ENCODE results near the gene FBXO30.

DNA sequence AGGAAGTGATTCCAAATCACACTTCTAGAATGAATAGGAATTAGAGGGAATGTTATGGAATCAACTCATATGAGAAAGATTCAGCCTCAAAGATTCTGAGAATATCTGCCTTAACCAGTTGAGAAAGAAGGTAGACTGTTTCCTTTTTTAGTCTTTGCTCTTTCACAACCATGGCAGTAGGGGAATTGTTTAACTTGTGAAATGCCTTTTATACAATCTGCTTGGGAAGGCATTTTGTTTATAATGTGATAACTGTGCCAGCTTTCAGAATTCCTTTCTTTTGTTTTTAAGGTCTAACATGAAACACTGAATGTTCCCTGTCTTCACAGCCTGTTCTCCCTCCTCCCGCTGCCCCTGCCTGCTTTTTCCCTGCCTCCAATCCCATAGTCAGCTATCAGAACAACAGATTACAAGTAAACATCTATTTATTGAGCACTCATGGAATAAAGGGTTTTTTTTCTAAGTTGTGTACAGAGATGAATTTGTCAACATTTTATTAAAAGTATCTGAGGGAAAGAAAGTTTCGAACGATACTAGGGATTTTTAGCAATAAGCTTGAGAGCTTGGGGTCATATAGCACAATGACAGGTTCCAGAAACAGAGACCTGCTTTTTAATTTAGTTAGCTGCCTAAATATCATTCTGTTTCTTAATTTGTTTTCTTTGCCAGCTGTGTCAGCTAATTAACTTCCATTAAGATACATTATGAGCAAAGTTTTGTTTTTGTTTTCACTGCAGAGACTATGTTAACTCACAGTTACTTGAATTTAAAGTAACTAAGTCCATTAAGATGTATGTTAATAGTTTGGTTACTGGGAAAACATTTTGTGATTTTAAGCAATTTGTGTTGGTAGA, 28.3 kb upstream of the FBXO30 start:
- TF ChIP-seq AFF4 (CRISPR knock-in tag; IDR thresholded peaks at IDR 0.05): no peak
- no peak for TF ChIP-seq POLR2A (conservative IDR thresholded peaks at IDR 0.05)
- TF ChIP-seq CREB1 (IDR thresholded peaks at IDR 0.05): no peak
- no peak for TF ChIP-seq CREB1 (CRISPR knock-in tag; IDR thresholded peaks at IDR 0.05)
- TF ChIP-seq, protein P1, sequence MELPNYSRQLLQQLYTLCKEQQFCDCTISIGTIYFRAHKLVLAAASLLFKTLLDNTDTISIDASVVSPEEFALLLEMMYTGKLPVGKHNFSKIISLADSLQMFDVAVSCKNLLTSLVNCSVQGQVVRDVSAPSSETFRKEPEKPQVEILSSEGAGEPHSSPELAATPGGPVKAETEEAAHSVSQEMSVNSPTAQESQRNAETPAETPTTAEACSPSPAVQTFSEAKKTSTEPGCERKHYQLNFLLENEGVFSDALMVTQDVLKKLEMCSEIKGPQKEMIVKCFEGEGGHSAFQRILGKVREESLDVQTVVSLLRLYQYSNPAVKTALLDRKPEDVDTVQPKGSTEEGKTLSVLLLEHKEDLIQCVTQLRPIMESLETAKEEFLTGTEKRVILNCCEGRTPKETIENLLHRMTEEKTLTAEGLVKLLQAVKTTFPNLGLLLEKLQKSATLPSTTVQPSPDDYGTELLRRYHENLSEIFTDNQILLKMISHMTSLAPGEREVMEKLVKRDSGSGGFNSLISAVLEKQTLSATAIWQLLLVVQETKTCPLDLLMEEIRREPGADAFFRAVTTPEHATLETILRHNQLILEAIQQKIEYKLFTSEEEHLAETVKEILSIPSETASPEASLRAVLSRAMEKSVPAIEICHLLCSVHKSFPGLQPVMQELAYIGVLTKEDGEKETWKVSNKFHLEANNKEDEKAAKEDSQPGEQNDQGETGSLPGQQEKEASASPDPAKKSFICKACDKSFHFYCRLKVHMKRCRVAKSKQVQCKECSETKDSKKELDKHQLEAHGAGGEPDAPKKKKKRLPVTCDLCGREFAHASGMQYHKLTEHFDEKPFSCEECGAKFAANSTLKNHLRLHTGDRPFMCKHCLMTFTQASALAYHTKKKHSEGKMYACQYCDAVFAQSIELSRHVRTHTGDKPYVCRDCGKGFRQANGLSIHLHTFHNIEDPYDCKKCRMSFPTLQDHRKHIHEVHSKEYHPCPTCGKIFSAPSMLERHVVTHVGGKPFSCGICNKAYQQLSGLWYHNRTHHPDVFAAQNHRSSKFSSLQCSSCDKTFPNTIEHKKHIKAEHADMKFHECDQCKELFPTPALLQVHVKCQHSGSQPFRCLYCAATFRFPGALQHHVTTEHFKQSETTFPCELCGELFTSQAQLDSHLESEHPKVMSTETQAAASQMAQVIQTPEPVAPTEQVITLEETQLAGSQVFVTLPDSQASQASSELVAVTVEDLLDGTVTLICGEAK (IDR thresholded peaks at IDR 0.05): no peak
- TF ChIP-seq, protein P1 (CRISPR knock-in tag; IDR thresholded peaks at IDR 0.05): no peak
- no peak for TF ChIP-seq ZHX1 (conservative IDR thresholded peaks at IDR 0.05; ENCODE audit: low read length)

All from K562 (cell line).